NCI-H1417 (cell line): ENCODE results near the gene TUBGCP3.

Source experiments
- DNase-seq, 3 experiments: peaks; one replicate each; lab custom pipeline; 2025; lab: John Stamatoyannopoulos, UW

TUBGCP3 gene

DNA sequence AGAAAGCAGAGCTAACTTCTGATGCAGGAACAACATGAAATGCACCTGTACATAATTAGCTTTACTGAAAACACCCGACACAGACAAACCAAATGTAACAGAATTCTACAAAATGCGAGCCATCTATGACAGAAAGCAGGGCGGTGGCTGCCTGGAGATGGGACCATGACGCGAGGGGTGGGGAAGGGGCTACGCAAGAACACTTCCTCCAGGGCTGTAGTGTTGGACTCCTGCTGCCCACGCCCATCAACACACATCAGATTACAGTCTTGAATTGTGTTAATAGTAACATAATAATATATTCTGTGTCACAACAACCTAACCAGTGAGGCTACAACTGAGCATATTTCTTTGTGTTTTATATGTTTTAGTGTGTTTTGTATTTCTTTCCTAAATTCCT lies 108.6 kb downstream of the TUBGCP3 start:
- no peak for DNase-seq

DNA sequence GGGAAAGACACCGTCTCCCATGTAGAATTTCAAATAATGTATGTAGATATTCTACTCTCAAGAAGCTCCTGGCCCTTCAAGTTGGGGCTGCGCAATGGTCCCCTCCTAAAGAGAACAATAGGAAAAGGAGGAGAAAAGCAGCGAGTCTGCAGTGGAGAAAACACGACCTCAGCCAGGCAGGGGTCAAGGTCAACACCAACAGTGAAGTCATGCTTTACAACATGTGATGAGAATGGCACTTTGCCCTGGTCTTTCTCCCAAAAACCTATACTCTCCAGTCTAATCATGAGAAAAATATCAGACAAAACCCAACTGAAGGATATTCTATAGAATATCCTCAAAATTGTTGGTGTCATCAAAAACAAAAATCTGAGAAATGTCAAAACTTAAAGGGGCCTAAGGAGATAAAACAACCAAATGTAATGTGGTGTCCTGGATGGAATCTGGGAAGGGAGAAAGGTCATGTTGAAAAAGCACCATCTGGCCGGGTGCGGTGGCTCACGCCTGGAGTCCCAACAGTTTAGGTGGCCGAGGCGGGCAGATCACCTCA lies 110.8 kb downstream of the TUBGCP3 start:
- no peak for DNase-seq

DNA sequence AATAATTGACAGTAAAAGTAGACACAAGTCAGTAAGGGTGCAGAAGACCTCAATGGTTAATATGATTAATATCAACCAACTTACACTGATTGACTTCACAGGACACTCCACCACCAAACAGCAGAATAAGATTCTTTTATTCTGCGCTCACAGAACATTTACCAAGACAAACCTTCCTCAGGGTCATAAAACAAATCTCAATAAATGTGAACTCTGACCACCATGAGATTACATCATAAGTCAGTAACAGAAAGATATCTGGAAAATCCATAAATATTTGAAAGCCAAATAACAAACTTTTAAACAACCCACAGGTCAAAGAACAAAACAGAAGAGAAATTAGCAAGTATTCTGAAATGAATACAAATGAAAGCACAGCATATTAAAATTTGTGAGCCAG lies 112.1 kb downstream of the TUBGCP3 start:
- no peak for DNase-seq

DNA sequence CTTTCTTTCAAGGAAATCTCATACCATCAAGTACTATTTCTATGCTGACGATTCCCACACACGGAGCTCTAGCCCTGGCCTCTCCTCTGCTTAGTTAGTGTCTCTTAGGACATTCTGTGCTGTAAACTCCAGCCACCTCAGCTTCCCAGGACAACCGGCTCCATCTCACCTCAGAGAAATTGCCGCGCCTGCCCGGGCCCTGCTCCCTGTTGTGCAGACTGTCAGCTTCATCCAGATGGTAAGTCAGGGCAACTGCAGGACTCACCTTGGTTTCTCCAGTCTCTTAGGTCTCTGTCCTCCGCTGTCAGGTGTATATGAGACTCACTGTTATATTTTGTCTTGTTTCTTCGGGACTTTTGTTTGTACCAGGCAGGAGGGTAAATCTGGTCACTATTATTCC lies 113.1 kb downstream of the TUBGCP3 start:
- DNase-seq: no peak

DNA sequence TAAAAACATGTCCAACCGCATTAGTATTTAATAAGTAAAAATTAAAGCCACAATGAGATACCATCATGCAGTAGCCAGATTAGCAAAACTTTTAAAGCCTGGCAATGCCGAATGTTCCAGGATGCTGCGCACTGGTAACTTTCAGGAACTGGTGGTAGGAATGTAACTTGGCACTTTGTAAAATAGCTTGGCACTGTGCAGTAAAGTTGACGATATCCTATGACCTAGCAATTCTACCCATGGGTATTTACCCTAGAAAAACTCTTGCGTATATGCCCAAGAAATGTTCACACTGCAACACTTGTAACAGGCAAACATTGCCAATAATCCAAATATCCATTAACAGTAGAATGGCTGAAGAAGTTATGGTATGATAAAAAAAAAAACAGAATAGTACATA lies 114.1 kb downstream of the TUBGCP3 start:
- no peak for DNase-seq

DNA sequence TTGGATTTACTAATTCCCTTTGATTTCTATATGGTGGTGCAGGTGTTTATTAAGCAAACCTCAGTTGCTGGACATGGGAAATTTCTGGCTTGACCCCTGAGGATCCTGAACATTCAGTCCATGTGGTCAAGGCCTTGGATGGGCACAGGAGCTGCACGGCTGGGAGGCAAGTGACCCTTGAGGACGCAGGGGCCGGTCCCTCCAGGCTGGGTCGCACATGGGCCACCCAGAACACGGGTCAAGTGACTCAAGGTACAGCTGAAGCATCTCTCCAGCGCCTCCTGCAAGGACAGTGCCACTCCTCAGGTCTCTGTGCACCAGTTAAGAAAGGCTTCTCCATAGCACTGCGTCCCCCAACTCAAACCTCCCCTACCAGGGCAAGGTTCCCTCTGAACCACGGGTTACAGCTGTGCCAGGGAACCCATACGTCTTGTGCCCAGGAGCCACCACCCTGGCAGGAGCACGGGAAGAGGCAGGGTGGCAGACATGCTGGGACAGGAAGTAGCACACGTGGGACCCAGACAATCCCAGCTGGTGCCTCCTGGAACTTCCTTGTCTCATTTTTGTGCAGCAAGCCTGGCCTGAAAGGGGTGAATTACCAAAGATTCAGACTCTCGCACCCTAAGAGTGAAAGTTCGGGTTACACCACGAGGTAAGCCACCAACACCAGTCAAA lies 118.7 kb downstream of the TUBGCP3 start:
- DNase-seq: no peak

- DNase-seq: no peak
Measured at GRCh38 chr13:112468069-112468468, 119.9 kb downstream of the TUBGCP3 start.

DNA sequence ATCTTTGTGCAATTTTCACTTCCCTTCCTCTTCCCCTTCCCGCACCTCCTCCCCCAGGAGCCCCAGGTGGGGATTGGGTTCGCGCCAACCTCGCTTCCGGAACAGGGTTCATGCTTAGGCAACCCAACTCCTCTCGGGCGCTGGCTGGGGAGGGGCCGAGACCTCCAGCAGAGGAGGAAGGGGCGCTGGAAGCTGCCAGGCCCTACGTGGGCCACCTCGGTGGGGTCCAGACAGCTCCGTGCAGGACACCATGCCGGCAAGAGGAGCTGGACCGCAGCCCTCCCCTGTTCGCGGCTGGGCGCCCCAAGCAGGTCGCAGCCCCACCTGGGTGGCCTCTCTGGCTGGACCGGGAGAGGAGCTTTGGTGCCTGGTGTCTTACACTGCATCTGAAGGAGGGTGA lies 120.7 kb downstream of the TUBGCP3 start:
- no peak for DNase-seq

- DNase-seq: no peak
Measured at GRCh38 chr13:112466132-112467058, 121.6 kb downstream of the TUBGCP3 start.

GRCh38 chr13:112465251-112466131 lies 122.5 kb downstream of the TUBGCP3 start:
- DNase-seq: no peak

DNA sequence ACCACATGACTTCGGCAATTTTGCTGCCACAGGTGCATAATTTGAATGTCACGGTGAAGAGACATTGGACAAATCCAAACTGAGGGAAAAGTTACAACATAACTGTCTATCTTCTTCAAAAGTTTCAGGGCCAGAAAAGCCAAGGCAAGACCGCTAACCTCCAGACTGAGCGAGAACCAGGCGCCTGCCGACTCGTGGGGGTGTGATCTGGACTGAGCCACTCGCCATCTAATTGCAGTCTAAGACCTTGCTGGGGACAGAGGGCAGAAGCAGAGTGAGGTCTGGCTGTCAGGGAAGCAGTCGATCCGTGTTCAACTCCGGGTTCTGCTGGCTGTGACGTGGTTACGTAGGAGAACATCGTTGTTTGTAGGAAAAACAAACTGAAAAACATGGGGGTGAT lies 123.2 kb downstream of the TUBGCP3 start:
- DNase-seq: no peak

DNA sequence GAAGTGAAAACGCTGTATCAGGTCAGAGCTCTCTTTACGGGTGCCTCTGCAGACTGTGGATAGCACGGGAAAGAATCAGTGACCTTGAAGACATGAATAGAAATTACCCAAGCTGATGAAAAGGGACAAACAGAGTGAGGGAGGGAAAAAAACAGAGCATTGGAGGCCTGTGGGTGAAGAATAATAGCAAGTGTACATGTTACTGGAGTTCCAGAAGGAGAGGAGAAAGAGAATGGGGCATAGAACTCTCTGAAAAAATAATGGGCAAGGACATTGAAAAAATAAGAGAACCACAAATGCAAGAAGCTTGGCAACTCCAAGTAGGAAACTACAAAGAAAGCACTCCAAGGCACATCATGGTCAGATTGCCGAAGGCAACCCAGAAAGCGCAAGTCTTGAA lies 125.5 kb downstream of the TUBGCP3 start:
- no peak for DNase-seq

DNA sequence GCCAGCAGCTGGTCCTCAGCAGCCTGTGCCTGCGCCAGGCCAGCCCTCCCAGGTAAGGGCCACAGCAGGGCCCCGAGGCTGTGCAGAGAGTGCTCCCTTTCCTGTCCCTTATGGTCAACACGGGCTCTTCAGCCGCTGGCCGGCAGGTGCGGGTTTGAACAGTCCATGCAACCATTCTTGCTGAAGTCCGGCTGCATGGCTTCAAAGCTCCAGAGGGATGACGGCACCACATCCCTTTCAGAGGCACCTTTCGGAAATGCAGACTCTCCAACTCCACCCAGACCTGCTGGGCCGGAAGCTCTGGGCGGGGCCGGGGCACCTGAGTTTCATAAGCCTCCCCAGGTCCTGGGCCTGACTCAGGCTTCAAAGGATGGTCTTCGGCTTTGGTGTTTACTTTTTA lies 130.5 kb downstream of the TUBGCP3 start:
- no peak for DNase-seq

- no peak for DNase-seq
Measured at GRCh38 chr13:112457081-112457480, 130.9 kb downstream of the TUBGCP3 start.

- no peak for DNase-seq
Measured at GRCh38 chr13:112456138-112457056, 131.6 kb downstream of the TUBGCP3 start.

DNA sequence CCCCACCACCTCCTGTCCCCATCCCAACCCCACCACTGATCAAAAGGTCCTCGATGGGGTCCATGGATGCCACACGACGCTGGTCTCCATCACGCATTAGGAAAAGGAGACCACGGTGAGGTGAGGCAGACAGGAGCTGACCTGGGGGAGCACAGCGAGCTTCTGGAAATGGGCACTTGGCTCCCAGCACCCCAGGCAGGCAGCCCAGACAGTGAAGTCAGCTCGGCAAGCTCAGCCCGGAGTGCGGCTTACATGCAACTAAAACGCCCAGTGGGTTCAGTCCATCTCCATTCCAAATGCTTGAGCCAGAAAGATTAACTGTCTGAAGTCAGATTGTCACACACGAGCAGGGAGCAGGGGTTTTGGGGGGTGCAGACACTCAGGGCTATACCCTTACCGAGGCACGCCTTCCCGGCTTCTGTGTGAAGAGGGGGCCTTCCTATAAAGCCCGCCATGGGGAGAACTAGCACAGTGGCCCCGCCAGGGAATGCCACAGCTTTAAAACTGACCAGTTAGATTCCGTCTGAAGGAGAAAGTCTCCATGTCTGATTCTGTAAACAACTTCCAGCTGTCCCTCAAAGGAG lies 132.4 kb downstream of the TUBGCP3 start:
- no peak for DNase-seq

DNA sequence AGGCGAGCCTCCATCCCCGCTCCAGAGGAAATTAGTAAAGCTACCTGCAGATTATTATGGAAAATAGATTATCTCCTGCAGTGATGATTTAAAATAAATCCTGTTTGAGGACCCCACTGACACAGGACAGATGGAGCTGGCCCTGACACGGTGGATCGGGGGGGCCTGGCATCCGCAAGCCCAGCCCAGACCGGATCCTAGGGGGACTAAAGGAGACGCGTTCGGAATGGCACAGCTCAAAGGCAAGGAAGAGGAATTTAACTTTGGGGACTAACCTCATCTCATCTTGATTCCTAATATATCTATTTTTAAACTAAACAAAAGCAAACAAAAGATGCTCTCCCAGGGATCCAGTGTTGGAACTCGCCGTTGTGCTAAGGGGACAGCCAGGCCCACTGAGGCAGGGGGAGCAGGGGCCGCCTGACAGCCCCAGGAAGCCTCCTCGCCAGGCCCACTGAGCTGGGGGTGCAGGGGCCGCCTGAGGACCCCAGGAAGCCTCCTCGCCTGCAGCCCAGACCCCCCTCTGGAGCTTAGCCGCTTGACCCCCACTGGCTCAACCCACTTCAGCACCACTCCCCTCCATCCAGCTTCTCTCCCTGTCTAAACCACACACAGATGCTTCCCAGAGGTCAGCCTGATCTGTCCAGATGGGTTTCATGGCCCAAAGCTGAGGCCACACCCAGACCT lies 133.2 kb downstream of the TUBGCP3 start:
- no peak for DNase-seq

- no peak for DNase-seq
Measured at GRCh38 chr13:112453874-112454647, 133.9 kb downstream of the TUBGCP3 start.

DNA sequence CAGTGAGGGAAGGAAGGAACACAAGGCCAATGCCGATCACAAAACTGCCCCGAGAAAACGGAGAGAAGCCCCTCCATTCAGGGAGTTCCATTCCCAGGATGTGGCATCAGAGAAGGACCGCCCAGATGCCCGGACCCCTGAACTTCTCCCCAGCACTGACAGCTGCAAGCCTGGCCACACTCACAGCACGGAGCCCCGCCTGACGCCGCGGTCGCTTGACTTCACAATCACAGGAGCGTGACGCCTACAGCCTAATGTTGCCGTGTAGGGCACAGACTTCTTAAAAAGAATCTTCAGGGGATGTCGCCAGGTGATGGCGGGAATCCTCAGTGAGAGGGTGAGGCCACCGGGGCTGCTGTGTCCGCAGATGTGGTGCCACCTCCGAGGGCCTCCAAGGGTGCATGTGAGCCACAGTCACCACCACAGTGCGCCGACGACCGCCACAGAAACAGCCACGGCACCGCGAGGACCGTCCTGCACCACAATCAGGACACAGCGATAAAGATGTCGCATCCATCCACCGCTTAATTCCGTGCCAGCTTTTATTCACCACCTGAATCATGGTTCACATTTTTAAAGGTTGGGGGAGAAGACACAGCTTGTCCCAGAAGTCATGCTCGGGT lies 134.6 kb downstream of the TUBGCP3 start:
- DNase-seq: peak in 1 of 3 experiments; percentile 42
